Brain microvascular endothelial cell (primary cell): ENCODE measurements around the gene LDLRAD3.

ENCODE experiments used
- DNase-seq: peaks from one replicate; pipeline ENCODE4 v3.0.0-alpha.2; 2020
- H3K27ac ChIP-seq: fragments of 250-450 bp; sonication (Bioruptor Pico); 2 replicates; pipeline ENCODE4 v1.5.1; 2020; ENCODE audit warnings: mild to moderate bottlenecking, moderate library complexity
- H3K27me3 ChIP-seq: fragments of 250-450 bp; sonication (Bioruptor Pico); replicated peaks from 2 replicates; pipeline ENCODE4 v1.5.1; 2020; ENCODE audit warnings: mild to moderate bottlenecking
- H3K36me3 ChIP-seq: fragments of 250-450 bp; sonication (Bioruptor Pico); replicated peaks from 2 replicates; pipeline ENCODE4 v1.5.1; 2020; ENCODE audit warnings: mild to moderate bottlenecking
- H3K4me3 ChIP-seq: 2 replicates; pipeline ENCODE4 v1.5.1; 2011; ENCODE audit warnings: low read depth, mild to moderate bottlenecking, control low read depth, low read length, moderate library complexity
- in situ Hi-C: cut with HindIII; loops from 2 replicates; pipeline ENCODE4 v1.10.0; 2017; ENCODE audit warnings: low sequenced_read_pairs, low pct_ligation_motif_present
- TF ChIP-seq, protein P1 (sequence below): IDR thresholded peaks from 2 replicates; pipeline ENCODE4 v1.5.1; 2011; ENCODE audit warnings: low read depth, mild to moderate bottlenecking, moderate library complexity, low read length, control low read depth, inconsistent platforms; ENCODE audit errors: missing control alignments

Gene LDLRAD3

DNA sequence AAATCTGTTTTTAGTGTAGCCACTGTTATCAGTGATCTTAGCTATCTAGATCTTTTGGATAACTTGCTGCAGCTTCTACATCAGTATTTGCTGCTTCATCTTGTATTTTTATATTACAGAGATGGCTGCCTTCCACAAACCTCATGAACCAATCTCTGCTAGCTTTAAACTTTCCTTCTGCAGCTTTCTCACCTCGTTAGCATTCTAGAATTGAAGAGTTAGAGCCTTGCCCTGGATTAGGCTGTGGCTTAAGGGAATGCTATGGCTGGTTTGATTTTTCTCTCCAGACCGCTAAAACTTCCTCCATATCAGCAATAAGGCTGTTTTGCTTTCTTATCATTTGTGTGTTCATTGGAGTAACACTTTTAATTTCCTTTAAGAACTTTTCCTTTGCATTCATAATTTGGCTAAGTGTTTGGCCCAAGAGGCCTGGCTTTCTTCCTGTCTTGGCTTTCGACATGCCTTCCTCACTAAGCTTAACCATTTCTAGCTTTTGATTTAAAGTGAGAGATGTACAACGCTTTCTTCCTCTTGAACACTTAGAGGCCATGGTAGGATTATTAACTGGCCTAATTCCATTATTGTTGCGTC, 51.9 kb downstream of the LDLRAD3 start:
- H3K36me3 ChIP-seq = no peaks in the 10 kb centered on the region
- no peaks in the 10 kb centered on the region for H3K27me3 ChIP-seq
- no peak overlapping the region for H3K27ac ChIP-seq
- in situ Hi-C loops = no loop called here
- TF ChIP-seq, protein P1, sequence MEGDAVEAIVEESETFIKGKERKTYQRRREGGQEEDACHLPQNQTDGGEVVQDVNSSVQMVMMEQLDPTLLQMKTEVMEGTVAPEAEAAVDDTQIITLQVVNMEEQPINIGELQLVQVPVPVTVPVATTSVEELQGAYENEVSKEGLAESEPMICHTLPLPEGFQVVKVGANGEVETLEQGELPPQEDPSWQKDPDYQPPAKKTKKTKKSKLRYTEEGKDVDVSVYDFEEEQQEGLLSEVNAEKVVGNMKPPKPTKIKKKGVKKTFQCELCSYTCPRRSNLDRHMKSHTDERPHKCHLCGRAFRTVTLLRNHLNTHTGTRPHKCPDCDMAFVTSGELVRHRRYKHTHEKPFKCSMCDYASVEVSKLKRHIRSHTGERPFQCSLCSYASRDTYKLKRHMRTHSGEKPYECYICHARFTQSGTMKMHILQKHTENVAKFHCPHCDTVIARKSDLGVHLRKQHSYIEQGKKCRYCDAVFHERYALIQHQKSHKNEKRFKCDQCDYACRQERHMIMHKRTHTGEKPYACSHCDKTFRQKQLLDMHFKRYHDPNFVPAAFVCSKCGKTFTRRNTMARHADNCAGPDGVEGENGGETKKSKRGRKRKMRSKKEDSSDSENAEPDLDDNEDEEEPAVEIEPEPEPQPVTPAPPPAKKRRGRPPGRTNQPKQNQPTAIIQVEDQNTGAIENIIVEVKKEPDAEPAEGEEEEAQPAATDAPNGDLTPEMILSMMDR = no peak
- no peak for DNase-seq
- H3K4me3 ChIP-seq = no peak overlapping the region

DNA sequence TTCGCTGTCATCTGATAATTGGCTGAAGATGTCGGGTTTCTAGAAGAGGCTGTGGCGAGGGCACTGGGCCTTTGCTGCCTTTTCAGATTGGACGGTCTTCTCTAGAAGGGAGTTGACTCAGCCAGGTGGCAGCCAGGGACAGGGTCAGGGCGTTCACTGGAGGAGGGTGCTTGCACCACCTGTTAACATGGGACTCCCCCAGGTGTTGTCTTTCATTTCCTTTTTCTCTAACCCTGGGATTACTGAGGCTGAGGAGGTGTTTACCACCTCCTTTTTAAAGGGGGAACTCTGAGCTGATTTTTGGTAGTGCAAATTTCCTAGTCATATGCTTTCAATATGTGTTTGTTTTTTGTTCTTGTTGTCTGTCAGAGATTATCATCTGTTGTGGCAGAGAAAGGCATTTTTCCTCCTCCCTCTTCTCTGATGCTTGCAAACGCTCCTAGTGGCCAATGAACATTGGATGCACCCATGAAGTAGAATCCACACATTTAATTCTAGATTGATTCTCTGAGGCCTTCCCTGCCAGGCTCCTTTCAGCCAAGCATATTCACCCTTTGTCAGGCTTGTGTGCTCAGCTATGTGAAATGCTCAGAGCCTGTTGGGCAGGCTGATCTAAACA, 54.1 kb downstream of the LDLRAD3 start:
- no peak overlapping the region for H3K4me3 ChIP-seq
- in situ Hi-C loops = no loop called here
- TF ChIP-seq, protein P1 = no peak
- H3K27ac ChIP-seq = no peak overlapping the region
- H3K36me3 ChIP-seq = no peaks in the 10 kb centered on the region
- H3K27me3 ChIP-seq = no peaks in the 10 kb centered on the region
- no peak for DNase-seq

DNA sequence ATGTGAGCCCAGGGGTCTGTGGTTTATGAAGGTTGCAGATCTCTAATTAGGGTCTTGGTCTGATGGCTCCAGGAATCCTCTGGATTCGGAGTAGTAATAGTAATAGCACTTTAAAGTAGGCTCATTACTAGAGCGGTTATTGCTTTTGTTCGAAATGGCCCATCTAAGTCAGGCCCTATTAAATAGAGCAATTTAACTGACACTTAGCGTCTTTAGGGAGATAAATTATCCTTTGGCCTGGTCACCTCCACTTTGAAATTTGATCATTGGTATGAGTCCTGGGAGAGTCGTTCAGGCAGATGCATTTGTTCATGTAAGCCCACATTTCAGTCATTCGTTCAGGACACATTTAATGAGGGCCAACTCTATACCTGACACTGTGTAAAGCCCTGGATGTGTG, 54.8 kb downstream of the LDLRAD3 start:
- no peak for DNase-seq
- H3K36me3 ChIP-seq = no peaks in the 10 kb centered on the region
- no peaks in the 10 kb centered on the region for H3K27me3 ChIP-seq
- TF ChIP-seq, protein P1 = no peak
- in situ Hi-C loops = no loop called here
- no peak overlapping the region for H3K27ac ChIP-seq
- no peak overlapping the region for H3K4me3 ChIP-seq

DNA sequence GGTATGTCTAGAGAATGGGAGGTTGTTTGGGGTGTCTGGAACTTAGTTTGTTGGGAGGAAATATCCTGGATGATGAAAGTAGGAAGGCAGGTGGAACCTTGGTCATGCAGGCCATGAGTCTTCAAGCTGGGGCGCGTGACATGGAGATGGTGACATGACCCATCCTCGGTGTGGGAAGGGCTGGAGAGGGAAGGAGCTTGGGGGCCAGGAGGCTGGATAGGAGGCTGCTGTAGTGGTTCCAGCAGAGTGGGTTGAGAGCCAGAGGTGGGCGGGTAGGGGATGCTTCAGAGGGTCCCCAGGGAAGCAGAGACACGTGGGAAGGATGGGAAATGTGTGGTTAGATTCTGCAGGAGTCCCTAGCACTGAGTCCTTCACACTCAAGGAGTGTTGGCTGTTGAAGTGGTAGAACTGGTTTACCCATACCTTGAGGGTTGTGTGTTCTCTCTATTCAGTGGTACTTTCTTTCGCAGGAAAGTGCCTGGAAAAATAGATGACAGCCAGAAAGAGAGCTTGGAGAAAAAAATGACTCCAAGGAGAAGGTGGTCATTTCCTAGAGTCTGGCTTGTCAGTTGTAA, 56.8 kb downstream of the LDLRAD3 start:
- Histone ChIP-seq H3K27me3 (no peaks in the 10 kb centered on the region), H3K36me3 (no peaks in the 10 kb centered on the region), H3K27ac (no peak overlapping the region), H3K4me3 (no peak overlapping the region)
- DNase-seq = no peak
- in situ Hi-C loops = no loop called here
- TF ChIP-seq, protein P1 = no peak

DNA sequence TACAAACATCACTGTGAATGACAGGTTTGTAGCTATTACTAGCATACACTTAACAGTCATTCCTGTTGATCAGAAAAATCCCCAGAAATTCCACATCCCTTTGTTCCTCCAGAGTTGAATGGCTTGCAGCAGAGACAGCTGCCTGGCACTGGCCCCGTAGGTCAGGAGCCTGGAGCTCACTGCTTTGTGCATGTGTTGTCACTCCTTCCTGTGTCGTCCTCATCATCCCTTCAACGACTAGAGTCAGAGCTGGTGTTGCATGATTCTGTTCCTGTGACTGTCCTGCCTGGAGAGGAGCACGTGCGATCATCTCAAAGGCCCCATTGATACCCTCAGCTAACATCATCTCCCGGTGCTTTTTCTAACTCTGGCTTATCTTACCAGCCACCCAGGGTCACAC, 58.3 kb downstream of the LDLRAD3 start:
- Histone ChIP-seq H3K27me3 (no peaks in the 10 kb centered on the region), H3K4me3 (no peak overlapping the region), H3K36me3 (no peaks in the 10 kb centered on the region), H3K27ac (no peak overlapping the region)
- no peak for DNase-seq
- TF ChIP-seq, protein P1 = no peak
- in situ Hi-C loops = no loop called here
